Measurements from ENCODE around the gene ZNF654.

- no peak for TF ChIP-seq CTCF (IDR thresholded peaks at IDR 0.05)
- no peak for TF ChIP-seq EP300 (IDR thresholded peaks at IDR 0.05)
- no peak for TF ChIP-seq POLR2A (IDR thresholded peaks at IDR 0.05)
- no peak for TF ChIP-seq POLR2AphosphoS5 (IDR thresholded peaks at IDR 0.05)
Measured at GRCh38 chr3:88147261-88147660, 88.2 kb downstream of the ZNF654 start.

Data from gastroesophageal sphincter (tissue), 3 donors.